Activated gamma-delta T cell treated with anti-CD3 and anti-CD28 coated beads, Interleukin-2, amount 50 U/mL, for 16 hours (primary cell): ENCODE results near the gene CSPG4.
"Not testable (repeated sequence)": the region's sequence is repeated elsewhere in the genome, so short reads cannot be mapped to it uniquely, and the experiment has no call there.

Experiments used
- DNase-seq: peaks from one replicate; pipeline ENCODE4 v3.0.0-alpha.2; 2020; ENCODE audit warnings: low read depth

Gene CSPG4

DNA sequence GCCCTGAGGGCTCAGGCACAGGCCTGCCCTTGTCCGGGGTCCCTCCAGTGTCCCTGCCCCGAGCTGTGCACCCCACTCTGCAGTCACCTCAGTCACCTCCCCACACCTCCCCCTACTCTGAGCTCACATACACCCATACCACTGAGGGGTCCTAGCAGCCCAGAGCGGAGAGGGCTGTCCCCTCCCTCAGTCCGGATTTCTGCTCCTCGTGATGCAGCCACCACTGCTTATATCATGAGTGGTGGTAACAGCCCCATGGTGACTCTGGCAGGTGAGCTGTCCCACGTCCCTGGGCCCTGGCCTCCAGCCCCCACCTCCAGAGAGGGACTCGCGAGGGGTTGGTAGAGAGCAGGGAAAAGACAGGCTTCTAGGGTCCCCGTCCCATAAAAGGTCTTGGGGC, 8.0 kb downstream of the CSPG4 start:
- no peak for DNase-seq

GRCh38 chr15:75704263-75704615, 8.4 kb downstream of the CSPG4 start:
- DNase-seq = no peak

- not testable (repeated sequence) for DNase-seq
Measured at GRCh38 chr15:75703440-75704262, 9.0 kb downstream of the CSPG4 start.

- DNase-seq = no peak
Measured at GRCh38 chr15:75702436-75702835, 10.2 kb downstream of the CSPG4 start.

DNA sequence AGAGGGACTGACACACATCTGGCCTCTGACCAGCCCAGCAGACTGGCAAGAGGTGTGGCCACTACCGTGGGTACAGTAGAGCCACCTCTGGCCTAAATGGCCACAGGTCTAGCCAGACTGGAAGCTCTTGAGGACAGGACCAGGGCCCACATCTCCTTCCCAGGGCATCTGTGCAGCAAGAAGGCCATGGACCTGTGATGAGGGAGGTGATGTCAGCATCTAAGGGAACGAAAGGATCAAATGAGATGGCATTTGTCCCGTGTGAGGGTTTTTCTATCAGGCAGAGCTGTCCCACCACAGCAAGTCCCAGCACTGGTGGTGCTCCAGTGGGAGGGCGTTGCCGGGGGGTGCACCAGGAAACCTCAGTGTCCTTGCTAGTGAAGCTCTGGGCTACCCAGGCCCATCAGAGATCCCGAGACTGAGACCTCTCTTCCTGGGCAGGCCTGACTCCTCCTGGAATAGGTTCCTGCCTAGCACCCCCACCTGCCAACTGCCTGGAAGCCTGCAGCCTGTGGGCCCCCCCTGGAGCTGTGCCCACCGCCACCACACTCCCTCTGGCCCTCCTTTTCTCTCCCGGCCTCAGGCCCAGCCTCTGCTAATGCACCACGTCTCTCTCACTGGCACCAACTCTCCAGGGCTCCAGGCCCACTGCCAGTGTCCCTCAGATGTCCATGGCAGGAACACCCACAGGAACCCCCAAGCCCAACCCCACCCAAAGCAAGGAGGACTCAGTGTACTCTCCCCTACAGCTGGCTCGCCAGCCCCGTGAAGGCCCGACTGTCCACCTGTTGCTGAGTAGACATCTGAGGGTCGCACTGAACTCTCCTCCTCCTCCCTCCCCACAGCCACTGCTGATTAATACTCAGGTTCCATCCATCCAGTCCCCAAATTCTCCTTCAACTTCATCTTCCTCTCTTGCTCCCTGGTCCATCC, 11.3 kb downstream of the CSPG4 start:
- DNase-seq = not testable (repeated sequence)

GRCh38 chr15:75699961-75700874, 12.4 kb downstream of the CSPG4 start:
- not testable (repeated sequence) for DNase-seq

DNA sequence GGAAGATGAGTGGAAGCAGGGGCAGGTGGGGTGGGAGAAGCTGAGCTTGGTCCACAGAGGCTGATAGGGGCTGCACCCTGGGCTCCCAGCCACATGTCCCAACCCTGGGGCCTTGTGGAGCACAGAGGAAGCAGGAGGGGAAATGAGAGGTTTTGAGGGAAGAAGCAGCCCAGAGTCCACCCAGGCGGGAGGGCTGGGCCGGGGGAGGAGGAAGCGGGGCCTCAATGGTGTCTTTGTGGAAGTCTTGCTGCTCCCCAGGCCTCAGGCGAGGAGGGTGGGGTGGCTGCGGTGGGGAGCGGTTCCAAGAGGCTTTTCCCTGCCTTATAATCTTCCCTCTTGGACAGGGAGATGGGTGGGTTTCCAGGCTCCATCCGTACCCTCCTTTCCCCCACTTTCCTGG, 13.1 kb downstream of the CSPG4 start:
- DNase-seq = not testable (repeated sequence)

- DNase-seq = not testable (repeated sequence)
Measured at GRCh38 chr15:75697974-75698747, 14.5 kb downstream of the CSPG4 start.

DNA sequence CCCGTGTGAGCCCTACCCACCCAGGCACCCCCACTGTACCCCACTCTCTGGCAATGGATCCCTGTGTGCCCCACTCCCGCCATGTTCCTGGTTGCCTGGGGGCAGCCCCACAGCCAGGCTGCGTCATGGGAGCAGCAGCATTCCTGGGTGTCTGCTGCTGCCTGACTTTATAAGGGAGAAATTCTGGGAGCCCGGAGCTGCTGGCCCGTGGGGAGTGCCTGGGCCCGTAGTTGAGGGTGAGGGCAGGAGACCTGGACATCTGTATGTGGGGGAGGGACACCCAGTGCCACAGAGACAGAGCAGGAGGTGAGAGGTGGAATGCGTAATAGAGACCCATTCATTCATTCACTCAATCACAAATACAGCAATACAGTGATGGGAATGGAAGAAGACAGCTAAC, 15.1 kb downstream of the CSPG4 start:
- DNase-seq = no peak

DNA sequence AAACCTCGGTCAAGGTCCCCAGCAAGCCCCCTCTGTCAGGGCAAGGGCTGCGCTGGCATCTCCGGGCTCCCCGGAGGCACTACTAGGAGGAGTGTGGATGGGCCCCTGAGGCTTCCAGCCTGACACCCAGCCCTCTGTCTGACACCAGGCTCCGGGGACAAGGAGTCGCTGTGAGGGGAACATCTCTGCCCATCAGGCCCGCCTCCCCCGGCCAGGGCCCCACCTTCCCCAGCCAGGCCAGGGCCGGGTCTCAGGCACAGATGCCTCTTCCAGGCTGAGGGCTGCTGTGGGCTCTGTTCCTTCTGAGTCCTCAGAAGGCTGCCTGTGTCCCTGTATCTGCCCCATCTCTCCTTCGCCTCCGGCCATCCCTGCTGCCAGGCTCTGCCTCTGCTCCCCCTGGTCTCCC, 15.8 kb downstream of the CSPG4 start:
- DNase-seq = no peak

- DNase-seq = no peak
Measured at GRCh38 chr15:75696311-75696720, 16.3 kb downstream of the CSPG4 start.

DNA sequence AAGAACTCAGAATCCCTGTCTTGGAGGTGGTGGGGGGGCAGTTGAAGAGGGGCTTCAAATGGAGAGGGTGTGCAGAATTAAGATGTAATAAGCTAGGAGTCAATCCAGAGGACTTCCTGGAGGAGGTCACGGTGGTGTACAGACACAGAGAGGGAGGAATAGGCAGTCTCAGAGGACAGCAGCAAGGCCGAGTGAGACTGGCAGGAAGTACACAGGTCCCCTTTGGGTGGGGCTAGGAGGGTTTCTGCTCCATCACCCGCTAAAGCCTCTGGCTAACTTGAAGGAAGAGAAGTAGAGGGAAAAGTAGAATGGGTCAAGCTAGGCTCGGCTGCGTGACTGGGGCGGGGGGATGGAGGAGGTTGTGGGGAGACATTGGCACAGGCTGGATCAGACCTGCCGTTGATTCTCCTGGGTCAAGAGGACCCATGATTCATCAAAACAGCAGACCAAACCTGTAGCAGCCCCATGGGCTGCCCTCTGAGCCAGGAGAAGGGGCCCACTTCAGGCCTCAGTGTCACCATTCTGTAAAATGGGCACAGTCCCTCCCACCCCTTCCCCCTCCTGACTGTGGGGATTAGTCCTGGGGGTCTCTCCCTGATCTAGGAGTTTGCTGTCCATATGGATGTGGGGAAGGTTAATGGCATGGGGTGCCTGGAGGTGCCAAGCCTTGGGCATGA, 16.9 kb downstream of the CSPG4 start:
- DNase-seq = no peak

DNA sequence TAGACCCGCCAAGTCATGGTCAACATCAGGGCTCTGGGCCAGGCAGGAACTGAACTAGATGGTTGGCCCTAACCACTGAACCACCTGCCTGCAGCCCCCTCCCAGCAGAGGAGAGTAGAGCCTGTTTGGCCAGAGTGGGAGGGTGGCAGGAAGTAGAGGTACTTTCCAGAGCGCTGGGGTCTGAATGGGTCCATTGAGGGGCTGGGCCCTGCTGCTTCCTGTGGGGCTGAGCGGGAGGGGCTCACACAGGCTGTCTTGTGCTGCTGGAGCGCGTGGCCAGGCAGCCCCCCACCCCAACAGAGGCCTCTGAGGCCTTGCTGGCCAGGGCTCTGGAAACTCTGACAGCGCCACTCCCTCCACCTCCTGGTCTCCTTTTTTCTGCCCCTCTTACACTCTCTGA, 17.4 kb downstream of the CSPG4 start:
- no peak for DNase-seq

GRCh38 chr15:75694241-75695182, 18.1 kb downstream of the CSPG4 start:
- DNase-seq = no peak

- no peak for DNase-seq
Measured at GRCh38 chr15:75693501-75694240, 19.0 kb downstream of the CSPG4 start.

DNA sequence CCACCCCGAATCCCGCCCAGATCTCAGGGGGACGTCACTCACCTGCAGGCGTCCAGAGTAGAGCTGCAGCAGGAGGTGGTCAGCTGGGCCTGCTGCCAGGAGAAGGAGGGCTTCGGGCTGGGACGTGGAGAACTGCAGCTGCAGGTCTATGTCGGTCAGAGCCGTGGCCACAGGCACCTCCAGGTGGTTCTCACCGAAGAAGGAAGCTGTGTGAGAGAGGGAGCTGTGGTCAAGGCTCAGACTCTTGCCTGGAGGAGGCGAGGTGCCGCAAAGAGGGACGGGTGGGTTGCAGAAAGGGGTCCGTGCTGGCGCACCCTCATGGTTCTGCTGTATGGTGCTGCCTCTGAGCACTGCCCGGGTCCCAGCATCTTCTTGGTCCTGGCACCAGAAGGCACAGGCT, 19.6 kb downstream of the CSPG4 start:
- not testable (repeated sequence) for DNase-seq

DNA sequence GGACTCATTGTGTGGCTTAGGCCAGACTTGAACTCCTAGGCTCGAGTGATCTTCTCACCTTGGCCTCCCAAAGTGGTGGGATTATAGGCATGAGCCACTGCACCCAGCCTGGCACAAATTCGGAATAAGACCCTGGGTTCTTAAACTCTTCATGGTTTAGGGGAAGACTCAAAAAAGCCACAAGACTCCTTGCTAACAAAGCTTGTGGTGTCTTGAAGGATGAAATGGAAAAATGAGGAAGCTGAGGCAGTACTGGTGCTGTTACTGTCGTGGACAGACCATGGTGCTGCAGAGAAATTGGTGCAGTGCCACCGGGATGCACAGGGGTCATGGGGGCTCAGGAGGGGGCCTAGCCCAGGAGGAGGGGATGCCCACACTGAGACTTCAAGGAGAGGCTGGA, 20.3 kb downstream of the CSPG4 start:
- DNase-seq = not testable (repeated sequence)

DNA sequence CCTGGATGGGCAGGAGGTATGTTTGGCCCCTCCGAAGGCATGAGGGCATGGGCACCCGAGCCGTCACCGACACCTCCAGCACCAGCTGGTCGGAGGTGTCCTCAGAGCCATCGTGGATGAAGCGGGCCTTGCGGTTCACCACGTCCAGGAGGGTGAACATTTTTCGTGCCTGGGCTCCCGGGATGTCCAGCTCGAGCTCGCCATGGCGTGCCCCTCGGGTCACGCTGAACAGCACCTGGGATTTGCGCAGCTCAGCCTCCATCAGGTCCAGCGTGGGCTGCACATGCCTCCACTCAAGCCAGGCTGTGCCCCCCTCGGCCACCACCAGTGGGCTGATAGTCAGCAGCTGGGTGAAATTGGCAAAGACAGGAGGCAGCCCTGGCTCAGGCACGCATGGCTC, 23.2 kb downstream of the CSPG4 start:
- DNase-seq = not testable (repeated sequence)

DNA sequence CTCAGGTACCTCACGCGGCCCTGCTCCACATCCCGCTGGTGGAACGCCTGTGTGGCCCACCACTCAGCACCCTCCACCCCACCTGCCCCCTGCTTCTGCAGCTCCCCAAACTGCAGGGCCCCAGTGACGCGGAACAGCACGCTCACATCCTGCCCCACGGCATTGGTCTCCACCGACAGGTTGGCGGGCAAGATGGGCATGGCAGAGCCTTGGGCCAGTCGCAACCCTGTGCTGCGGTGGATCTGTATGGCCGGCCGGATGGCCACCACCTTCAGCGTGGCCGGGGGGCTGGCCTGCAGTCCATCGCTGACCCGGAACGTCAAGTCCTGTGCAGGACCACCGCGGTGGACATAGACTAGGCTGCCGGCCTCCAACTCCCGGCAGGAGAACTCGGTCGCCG, 23.8 kb downstream of the CSPG4 start:
- DNase-seq = no peak
